Osteoblast (primary cell): Measurements from ENCODE around the gene MLLT11. TPM values are rescaled to one million over a fixed set of nuclear protein-coding genes. Genes with fewer than 3 reads are reported as not detected.
A peak's percentile ranks its signal among the peaks of the same experiment; 100 is the strongest.

Experiments used
- DNase-seq: peaks from one replicate; pipeline ENCODE4 v3.0.0; 2011; ENCODE audit warnings: low spot score, mixed read lengths; ENCODE audit not compliant: insufficient read length; ENCODE audit errors: missing footprints
- H2AFZ ChIP-seq: 2 replicates; pipeline ENCODE4 v1.6.0; 2011; ENCODE audit warnings: mild to moderate bottlenecking, low read length
- H3K27ac ChIP-seq: 2 replicates; pipeline ENCODE4 v1.5.1; 2011; ENCODE audit warnings: mild to moderate bottlenecking, low read depth, low read length, moderate library complexity
- H3K27me3 ChIP-seq: 2 replicates; pipeline ENCODE4 v1.6.0; 2012; ENCODE audit warnings: mild to moderate bottlenecking, control low read depth, inconsistent platforms, low read length, moderate library complexity; ENCODE audit not compliant: insufficient read depth
- H3K36me3 ChIP-seq: 2 replicates; pipeline ENCODE4 v1.5.1; 2011; ENCODE audit warnings: mild to moderate bottlenecking, low read length, control low read depth, moderate library complexity; ENCODE audit not compliant: insufficient read depth
- H3K4me1 ChIP-seq: 2 replicates; pipeline ENCODE4 v1.5.1; 2011; ENCODE audit warnings: mild to moderate bottlenecking, low read length, control low read depth, moderate library complexity; ENCODE audit not compliant: insufficient read depth
- H3K4me2 ChIP-seq: 2 replicates; pipeline ENCODE4 v1.6.0; 2011; ENCODE audit warnings: mild to moderate bottlenecking, low read length; ENCODE audit not compliant: insufficient read depth
- H3K4me3 ChIP-seq: fragments of 200-600 bp; sonication (generic); 3 replicates; pipeline ENCODE4 v1.5.1; 2012; ENCODE audit warnings: mild to moderate bottlenecking, low read length, inconsistent platforms; ENCODE audit not compliant: insufficient read depth
- H3K79me2 ChIP-seq: 2 replicates; pipeline ENCODE4 v1.6.0; 2012; ENCODE audit warnings: mild to moderate bottlenecking, low read length, control low read depth, inconsistent platforms; ENCODE audit not compliant: insufficient read depth
- H3K9me3 ChIP-seq: 2 replicates; pipeline ENCODE4 v1.5.1; 2011; ENCODE audit warnings: low read depth, low read length, control low read depth
- H4K20me1 ChIP-seq: 2 replicates; pipeline ENCODE4 v1.6.0; 2012; ENCODE audit warnings: mild to moderate bottlenecking, low read length, control low read depth; ENCODE audit not compliant: insufficient read depth
- total RNA-seq: library from RNA; depleted of rRNA; stranded (reverse); fragments of >200 nt; gene quantifications from 2 replicates; pipeline ENCODE4 v1.2.3, GENCODE V29; 2012
- TF ChIP-seq, protein P1 (sequence below): IDR thresholded peaks from 2 replicates; pipeline ENCODE4 v1.5.1; 2011; ENCODE audit warnings: mild to moderate bottlenecking, low read depth, low read length, moderate library complexity; ENCODE audit errors: extremely low read depth

MLLT11 gene
- total RNA-seq, 1 donor: 1.4 TPM

DNA sequence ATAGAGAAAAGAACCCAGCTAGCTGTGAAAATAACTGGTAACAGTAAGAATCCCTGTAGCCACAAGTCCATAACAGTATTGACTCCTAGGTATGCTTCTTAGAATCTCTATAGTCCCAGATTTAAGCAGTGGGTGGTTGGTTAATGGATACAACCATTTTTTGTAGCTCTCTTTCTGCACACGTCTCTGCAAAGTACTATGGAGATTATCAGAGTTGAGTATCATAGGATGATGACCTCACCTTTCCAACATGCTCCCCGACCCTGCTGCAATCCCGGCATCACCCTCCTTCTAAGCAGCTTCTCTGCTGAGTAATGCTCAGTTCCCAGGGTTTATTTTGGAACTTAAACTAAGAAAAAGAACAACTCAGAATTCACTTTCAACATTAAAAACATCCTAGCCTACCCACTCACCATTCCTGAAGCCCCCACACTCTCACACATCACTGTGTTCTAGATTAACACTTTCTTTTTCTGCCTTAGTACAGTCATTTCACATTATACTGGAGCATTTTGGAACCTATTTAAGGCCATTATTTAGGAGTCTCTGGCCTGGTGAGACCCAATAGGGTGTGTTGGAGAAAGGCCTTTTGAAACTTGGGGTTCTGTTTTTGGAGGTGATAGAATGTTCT lies 2.7 kb downstream of the MLLT11 start:
- peak overlapping the region; percentile 18 for H3K4me3 ChIP-seq
- DNase-seq: peak; percentile 96
- H3K79me2 ChIP-seq: peaks cover 82% of the 10 kb centered on the region
- H3K9me3 ChIP-seq: no peaks in the 10 kb centered on the region
- H3K36me3 ChIP-seq: peaks cover 8% of the 10 kb centered on the region
- no peaks in the 10 kb centered on the region for H3K27me3 ChIP-seq
- peaks cover 18% of the 10 kb centered on the region for H3K4me1 ChIP-seq
- H4K20me1 ChIP-seq: peaks cover 8% of the 10 kb centered on the region
- peak overlapping the region; percentile 94 for H3K27ac ChIP-seq
- peak overlapping the region; percentile 73 for H3K4me2 ChIP-seq
- peak overlapping the region; percentile 69 for H2AFZ ChIP-seq
- TF ChIP-seq, protein P1, sequence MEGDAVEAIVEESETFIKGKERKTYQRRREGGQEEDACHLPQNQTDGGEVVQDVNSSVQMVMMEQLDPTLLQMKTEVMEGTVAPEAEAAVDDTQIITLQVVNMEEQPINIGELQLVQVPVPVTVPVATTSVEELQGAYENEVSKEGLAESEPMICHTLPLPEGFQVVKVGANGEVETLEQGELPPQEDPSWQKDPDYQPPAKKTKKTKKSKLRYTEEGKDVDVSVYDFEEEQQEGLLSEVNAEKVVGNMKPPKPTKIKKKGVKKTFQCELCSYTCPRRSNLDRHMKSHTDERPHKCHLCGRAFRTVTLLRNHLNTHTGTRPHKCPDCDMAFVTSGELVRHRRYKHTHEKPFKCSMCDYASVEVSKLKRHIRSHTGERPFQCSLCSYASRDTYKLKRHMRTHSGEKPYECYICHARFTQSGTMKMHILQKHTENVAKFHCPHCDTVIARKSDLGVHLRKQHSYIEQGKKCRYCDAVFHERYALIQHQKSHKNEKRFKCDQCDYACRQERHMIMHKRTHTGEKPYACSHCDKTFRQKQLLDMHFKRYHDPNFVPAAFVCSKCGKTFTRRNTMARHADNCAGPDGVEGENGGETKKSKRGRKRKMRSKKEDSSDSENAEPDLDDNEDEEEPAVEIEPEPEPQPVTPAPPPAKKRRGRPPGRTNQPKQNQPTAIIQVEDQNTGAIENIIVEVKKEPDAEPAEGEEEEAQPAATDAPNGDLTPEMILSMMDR: no peak

DNA sequence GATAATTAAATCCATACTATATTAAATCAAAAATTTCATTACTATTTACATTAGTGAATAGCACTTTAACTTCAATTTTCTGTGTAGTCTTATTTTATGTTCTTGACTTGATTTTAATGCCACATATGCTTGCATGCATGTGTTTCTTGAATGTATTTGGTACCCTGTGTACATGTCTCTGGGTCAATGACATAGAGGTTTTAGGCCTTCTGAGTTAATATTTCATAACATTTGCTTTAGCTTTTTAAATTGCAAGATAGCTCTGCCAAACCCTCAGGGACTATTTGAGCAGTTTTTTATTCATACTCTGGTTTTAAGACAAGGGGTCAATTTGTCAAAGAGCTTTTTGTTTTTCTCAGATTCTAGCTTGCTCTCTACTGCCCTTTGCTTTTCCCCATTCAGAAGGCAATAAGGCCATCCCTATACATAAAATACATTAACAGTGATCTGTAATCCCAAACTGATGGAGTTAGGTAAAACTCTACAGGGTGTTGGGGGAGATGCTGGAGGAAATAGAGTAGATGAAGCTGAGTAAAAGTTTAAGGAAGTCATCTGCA lies 5.0 kb downstream of the MLLT11 start:
- TF ChIP-seq, protein P1: no peak
- no peak overlapping the region for H3K4me2 ChIP-seq
- no peaks in the 10 kb centered on the region for H3K9me3 ChIP-seq
- peaks cover 13% of the 10 kb centered on the region for H3K36me3 ChIP-seq
- H2AFZ ChIP-seq: no peak overlapping the region
- no peak overlapping the region for H3K4me3 ChIP-seq
- H3K27me3 ChIP-seq: no peaks in the 10 kb centered on the region
- no peaks in the 10 kb centered on the region for H4K20me1 ChIP-seq
- H3K27ac ChIP-seq: no peak overlapping the region
- no peak for DNase-seq
- peaks cover 12% of the 10 kb centered on the region for H3K4me1 ChIP-seq
- peaks cover 59% of the 10 kb centered on the region for H3K79me2 ChIP-seq

DNA sequence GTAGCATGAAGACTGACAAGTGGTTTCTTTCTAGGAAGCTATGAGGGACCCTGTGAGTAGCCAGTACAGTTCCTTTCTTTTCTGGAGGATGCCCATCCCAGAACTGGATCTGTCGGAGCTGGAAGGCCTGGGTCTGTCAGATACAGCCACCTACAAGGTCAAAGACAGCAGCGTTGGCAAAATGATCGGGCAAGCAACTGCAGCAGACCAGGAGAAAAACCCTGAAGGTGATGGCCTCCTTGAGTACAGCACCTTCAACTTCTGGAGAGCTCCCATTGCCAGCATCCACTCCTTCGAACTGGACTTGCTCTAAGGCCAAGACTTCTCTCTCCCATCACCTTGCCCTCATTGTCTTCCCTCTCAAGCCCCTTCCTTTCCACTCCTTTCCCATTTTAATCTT lies 7.0 kb downstream of the MLLT11 start:
- Histone ChIP-seq H2AFZ (no peak overlapping the region), H3K9me3 (no peaks in the 10 kb centered on the region), H3K79me2 (peaks cover 45% of the 10 kb centered on the region), H3K4me1 (peaks cover 18% of the 10 kb centered on the region), H4K20me1 (no peaks in the 10 kb centered on the region), H3K4me2 (no peak overlapping the region), H3K27ac (no peak overlapping the region), H3K36me3 (peaks cover 13% of the 10 kb centered on the region), H3K27me3 (no peaks in the 10 kb centered on the region), H3K4me3 (no peak overlapping the region)
- DNase-seq: no peak
- TF ChIP-seq, protein P1: no peak

DNA sequence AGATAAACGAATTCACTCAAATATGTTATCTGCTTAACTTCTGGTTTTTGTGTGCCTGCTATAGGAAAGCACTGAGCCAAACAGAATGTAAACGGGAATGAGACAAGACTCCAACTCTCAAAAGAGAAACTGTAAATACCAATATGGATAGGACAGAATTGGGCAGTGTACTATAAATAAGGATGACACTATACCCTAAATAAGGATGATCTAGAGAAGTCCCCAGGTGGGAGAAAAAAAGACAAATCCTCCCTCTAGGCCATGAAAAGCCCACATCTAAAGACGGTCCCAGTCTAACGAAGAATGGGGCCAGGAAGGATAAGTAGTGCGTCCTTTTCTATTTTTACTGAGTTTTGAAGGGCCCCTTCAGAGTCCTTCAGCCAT lies 8.9 kb downstream of the MLLT11 start:
- Histone ChIP-seq H4K20me1 (no peaks in the 10 kb centered on the region), H3K4me1 (peaks cover 7% of the 10 kb centered on the region), H3K4me2 (no peak overlapping the region), H2AFZ (no peak overlapping the region), H3K27ac (peak overlapping the region; percentile 97), H3K4me3 (no peak overlapping the region), H3K36me3 (peaks cover 13% of the 10 kb centered on the region), H3K9me3 (no peaks in the 10 kb centered on the region), H3K79me2 (peaks cover 39% of the 10 kb centered on the region), H3K27me3 (no peaks in the 10 kb centered on the region)
- TF ChIP-seq, protein P1: no peak
- no peak for DNase-seq
